K562 (cell line): Measurements from ENCODE around the gene PRAC1. TPM values are rescaled to one million over a fixed set of nuclear protein-coding genes. Genes with fewer than 3 reads are reported as not detected.

Experiments used
- ATAC-seq: fragments of 200-7000 bp; cut with Tn5 transposase; 3 replicates; pipeline ENCODE4 v1.9.1; 2020; ENCODE audit warnings: moderate library complexity
- BruUV-seq: library from RNA; stranded (reverse); fragments of 400-500 nt; replicated peaks from 2 replicates; lab custom pipeline; 2021; lab: Mats Ljungman, UMichigan
- CTCF ChIA-PET: fragments of 300-600 bp; formaldehyde crosslinking; extraction: SDS; loops from one replicate; lab custom pipeline; 2021; ENCODE audit warnings: low intra/inter-chr PET ratio; lab: Yijun Ruan, JAX
- POLR2A ChIA-PET: fragments of 300-600, 350-650 bp; sonication (Branson Sonifier 250); formaldehyde crosslinking; extraction: SDS; loops from one replicate; lab custom pipeline; 2021; ENCODE audit warnings: antibody characterized with exemption, inconsistent platforms; lab: Yijun Ruan, JAX
- DNase-seq, 4 experiments: peaks; one replicate each; pipeline versions ENCODE4 v3.0.0 to v3.0.0-alpha.2; 2011 to 2018; ENCODE audit warnings: low spot score in 3 of 4, mixed read lengths in 3 of 4; ENCODE audit errors: extremely low read depth in 1 of 4
- FAIRE-seq: peaks from 2 replicates; lab custom pipeline; 2011; peaks lifted over from hg19 to GRCh38; lab: Jason Lieb, UNC
- H2AFZ ChIP-seq: 2 replicates; pipeline ENCODE4 v1.6.0; 2011; ENCODE audit warnings: low read depth, low read length, control low read depth, inconsistent platforms
- H3K27ac ChIP-seq: fragments of 200-600 bp; 3 replicates; pipeline ENCODE4 v1.8.0; 2011; ENCODE audit warnings: low read depth, mild to moderate bottlenecking, control low read depth, inconsistent platforms, low read length, moderate library complexity, mixed read lengths; ENCODE audit errors: extremely low read depth
- H3K27me3 ChIP-seq, 2 experiments: fragments of 300-600 bp in 1 of 2; 2 replicates in 1 of 2; 3 replicates in 1 of 2; pipeline versions ENCODE4 v1.6.0 to v1.8.0; 2011; ENCODE audit warnings: inconsistent platforms in 2 of 2, low read length in 2 of 2, mild to moderate bottlenecking in 1 of 2, mixed read lengths in 1 of 2, moderate library complexity in 1 of 2; ENCODE audit not compliant: control insufficient read depth in 2 of 2, insufficient read depth in 2 of 2
- H3K36me3 ChIP-seq: fragments of 300-600 bp; 3 replicates; pipeline ENCODE4 v1.8.0; 2011; ENCODE audit warnings: mild to moderate bottlenecking, low read length, inconsistent platforms; ENCODE audit not compliant: control insufficient read depth, insufficient read depth
- H3K4me1 ChIP-seq, 2 experiments: fragments of 200-600 bp in 1 of 2; replicated peaks in 1 of 2; 2 replicates in 1 of 2; 3 replicates in 1 of 2; pipeline versions ENCODE4 v1.5.1 to v1.8.0; 2011; ENCODE audit warnings: inconsistent platforms in 2 of 2, low read length in 2 of 2, mild to moderate bottlenecking in 1 of 2, mixed read lengths in 1 of 2, moderate library complexity in 1 of 2; ENCODE audit not compliant: control insufficient read depth in 2 of 2, insufficient read depth in 2 of 2
- H3K4me2 ChIP-seq: 2 replicates; pipeline ENCODE4 v1.6.1; 2011; ENCODE audit warnings: low read length, control low read depth, inconsistent platforms, mixed read lengths; ENCODE audit not compliant: insufficient read depth
- H3K4me3 ChIP-seq: fragments of 200-600 bp; sonication (generic), shearing (Covaris generic); 2 replicates; pipeline ENCODE4 v1.5.1; 2016; ENCODE audit warnings: control low read depth, inconsistent platforms
- H3K79me2 ChIP-seq: fragments of 200-600 bp; 3 replicates; pipeline ENCODE4 v1.8.0; 2011; ENCODE audit warnings: low read length, inconsistent platforms; ENCODE audit not compliant: control insufficient read depth, insufficient read depth
- H3K9ac ChIP-seq, 2 experiments: 2 replicates each; pipeline versions ENCODE4 v1.6.0 to v1.6.1; 2011; ENCODE audit warnings: low read depth in 2 of 2, low read length in 2 of 2, control low read depth in 1 of 2, inconsistent platforms in 1 of 2, mild to moderate bottlenecking in 1 of 2, mixed read lengths in 1 of 2; ENCODE audit not compliant: insufficient read depth in 1 of 2
- H3K9me1 ChIP-seq: one replicate; pipeline ENCODE4 v1.6.0; 2011; ENCODE audit warnings: inconsistent platforms, mild to moderate bottlenecking, low read length, moderate library complexity; ENCODE audit not compliant: control insufficient read depth, insufficient read depth
- H3K9me3 ChIP-seq: replicated peaks from 2 replicates; pipeline ENCODE4 v1.5.1; 2011; ENCODE audit warnings: low read depth, low read length, inconsistent platforms; ENCODE audit not compliant: control insufficient read depth, insufficient read depth
- H4K20me1 ChIP-seq: replicated peaks from 2 replicates; pipeline ENCODE4 v1.6.1; 2011; ENCODE audit warnings: low read length, inconsistent platforms, mixed read lengths; ENCODE audit not compliant: control insufficient read depth, insufficient read depth
- BRF1 ChIP-seq: IDR thresholded peaks from 3 replicates; pipeline ENCODE4 v1.6.1; 2011; ENCODE audit warnings: borderline replicate concordance, mild to moderate bottlenecking; ENCODE audit not compliant: insufficient read length; ENCODE audit errors: extremely low read depth
- CUX1 ChIP-seq: fragments of 200-800 bp; sonication (Bioruptor generic); IDR thresholded peaks from 2 replicates; pipeline ENCODE4 v1.6.1; 2016; ENCODE audit warnings: missing genetic modification characterization, missing compliant biosample characterization
- ELF1 ChIP-seq: fragments of 200-800 bp; sonication (Bioruptor generic); IDR thresholded peaks from 2 replicates; pipeline ENCODE4 v1.6.1; 2016; ENCODE audit warnings: missing genetic modification characterization, missing compliant biosample characterization
- EP300 ChIP-seq: IDR thresholded peaks from 2 replicates; pipeline ENCODE4 v1.6.1; 2012; ENCODE audit warnings: low read length, improper control_type of control experiment
- HLTF ChIP-seq: fragments of 450-650 bp; IDR thresholded peaks from 2 replicates; pipeline ENCODE4 v1.6.1; 2016
- IRF2 ChIP-seq: sonication (generic); formaldehyde crosslinking; IDR thresholded peaks from 2 replicates; pipeline ENCODE4 v1.8.1; 2022; ENCODE audit warnings: mild to moderate bottlenecking, missing genetic modification reagents
- MCM3 ChIP-seq: fragments of 450-650 bp; IDR thresholded peaks from 2 replicates; pipeline ENCODE4 v1.6.1; 2016
- MEIS2 ChIP-seq: fragments of 450-650 bp; IDR thresholded peaks from 2 replicates; pipeline ENCODE4 v1.6.1; 2014; ENCODE audit warnings: mild to moderate bottlenecking; ENCODE audit not compliant: partially characterized antibody
- MYC ChIP-seq, 2 experiments: fragments of 250-450 bp in 1 of 2; sonication (Bioruptor Pico) in 1 of 2; IDR thresholded peaks; 2 replicates each; pipeline versions ENCODE4 v1.5.1 to v1.6.1; 2012 to 2021; ENCODE audit warnings: low read depth in 2 of 2, borderline replicate concordance in 1 of 2, improper control_type of control experiment in 1 of 2, low read length in 1 of 2, mild to moderate bottlenecking in 1 of 2, moderate library complexity in 1 of 2
- PHB ChIP-seq: fragments of 250-450 bp; sonication (Bioruptor Pico); IDR thresholded peaks from 2 replicates; pipeline ENCODE4 v1.5.0; 2021
- TBP ChIP-seq: optimal IDR thresholded peaks from 2 replicates; pipeline ENCODE3; 2011; ENCODE audit warnings: low read depth, low read length, improper control_type of control experiment
- TCF15 ChIP-seq: fragments of 250-450 bp; sonication (Bioruptor Pico); IDR thresholded peaks from 2 replicates; pipeline ENCODE4 v1.8.0; 2022; ENCODE audit warnings: moderate library complexity, mild to moderate bottlenecking, inconsistent platforms
- WGBS: fragments of 100-300 bp; shearing (Covaris generic); methylation state at CpG from one replicate; pipeline ENCODE4 v1.1.6; 2016; ENCODE audit warnings: low coverage, mixed read lengths; ENCODE audit not compliant: insufficient coverage; ENCODE audit errors: missing lambda C conversion rate; 5-methylcytosine and 5-hydroxymethylcytosine counted together
- in situ Hi-C: fragments of 300-500 bp; cut with MboI; formaldehyde crosslinking; loops from 4 replicates; pipeline ENCODE4 v1.15.0; 2018; ENCODE audit warnings: inconsistent platforms, mixed read lengths
- intact Hi-C: fragments of 100-400 bp; cut with micrococcal nuclease; formaldehyde crosslinking; loops from 2 replicates; pipeline ENCODE4 v1.14.2; 2022
- polyA plus RNA-seq, 8 experiments: library from polyadenylated mRNA; depleted of rRNA in 4 of 8; stranded (reverse) in 5 of 8; unstranded in 3 of 8; fragments of >200 nt; fragmentation: Nextera tagmentation in 2 of 8; fragmentation: Illumina TruSeq in 1 of 8; extraction: Ambion mirVana in 2 of 8; extraction: Trizol in 1 of 8; gene quantifications; 2 replicates each; pipeline versions ENCODE4 v1.2.1 to v1.2.3, GENCODE V29; 2011 to 2014; ENCODE audit warnings: inconsistent platforms in 1 of 8, missing spikeins in 1 of 8
- total RNA-seq, 7 experiments: library from RNA; depleted of rRNA in 6 of 7; stranded (reverse); fragments of >200 nt in 6 of 7; fragmentation: Illumina TruSeq in 2 of 7; extraction: Trizol in 2 of 7; gene quantifications; 2 replicates each; pipeline versions ENCODE4 v1.2.1 to v1.2.3, GENCODE V29; 2011 to 2021; ENCODE audit warnings: low replicate concordance in 1 of 7
- TF ChIP-seq, protein P1 (sequence below): fragments of 450-650 bp; IDR thresholded peaks from 2 replicates; pipeline ENCODE4 v1.6.1; 2014; ENCODE audit warnings: low read depth, mild to moderate bottlenecking, moderate library complexity, borderline replicate concordance
- TF ChIP-seq, protein P2 (sequence below): sonication (generic); formaldehyde crosslinking; IDR thresholded peaks from 2 replicates; pipeline ENCODE4 v1.8.0; 2022; ENCODE audit warnings: missing genetic modification reagents, mild to moderate bottlenecking, borderline replicate concordance

The PRAC1 gene
- total and polyA plus RNA-seq, 9 of the 15 experiments (the other 6 are each of a cell fraction or from before 2014, with no cell fraction given), result not detected

- Histone ChIP-seq H3K27ac (no peak overlapping the region), H3K36me3 (no peaks in the 10 kb centered on the region), H3K4me3 (no peak overlapping the region), H3K27me3 (peaks cover 54 to 73% of the 10 kb centered on the region in 2 experiments), H3K79me2 (no peaks in the 10 kb centered on the region), H3K9me1 (no peaks in the 10 kb centered on the region), H2AFZ (no peak overlapping the region), H3K9ac (no peak overlapping the region), H3K4me2 (no peak overlapping the region), H3K4me1 (peaks cover 0 to 14% of the 10 kb centered on the region in 2 experiments; a peak in 3 of 5 replicates), H3K9me3 (no peaks in the 10 kb centered on the region), H4K20me1 (no peaks in the 10 kb centered on the region; the same call in none of the 2 replicates)
- DNase-seq (no peak), ATAC-seq (no peak), FAIRE-seq (no peak)
- POLR2A ChIA-PET, result interaction anchor here (0.5 to 1.0 kb wide), 3 partner anchors 26 to 523 kb away, joined by 3 read pairs; no protein-coding TSS in a partner anchor
- intact Hi-C loops, result no loop called here
- BruUV-seq, result no TSS peak
- WGBS, result 2% methylated on average over 7 of the region's 7 CpGs
- in situ Hi-C loops, result no loop called here
- CTCF ChIA-PET, result no interaction called here
- TF ChIP-seq CUX1 (CRISPR knock-in tag) (no peak), MCM3 (no peak), PHB (no peak), MEIS2 (no peak), TBP (no peak), IRF2 (CRISPR knock-in tag) (no peak), HLTF (no peak), MYC (IDR thresholded peaks at IDR 0.05; ENCODE audit: low read depth, low read length) (no peak), MYC (CRISPR knock-in tag; IDR thresholded peaks at IDR 0.05; ENCODE audit: borderline replicate concordance, low read depth) (no peak), EP300 (no peak), BRF1 (no peak), TCF15 (no peak), ELF1 (tag) (no peak)
- TF ChIP-seq, protein P1, sequence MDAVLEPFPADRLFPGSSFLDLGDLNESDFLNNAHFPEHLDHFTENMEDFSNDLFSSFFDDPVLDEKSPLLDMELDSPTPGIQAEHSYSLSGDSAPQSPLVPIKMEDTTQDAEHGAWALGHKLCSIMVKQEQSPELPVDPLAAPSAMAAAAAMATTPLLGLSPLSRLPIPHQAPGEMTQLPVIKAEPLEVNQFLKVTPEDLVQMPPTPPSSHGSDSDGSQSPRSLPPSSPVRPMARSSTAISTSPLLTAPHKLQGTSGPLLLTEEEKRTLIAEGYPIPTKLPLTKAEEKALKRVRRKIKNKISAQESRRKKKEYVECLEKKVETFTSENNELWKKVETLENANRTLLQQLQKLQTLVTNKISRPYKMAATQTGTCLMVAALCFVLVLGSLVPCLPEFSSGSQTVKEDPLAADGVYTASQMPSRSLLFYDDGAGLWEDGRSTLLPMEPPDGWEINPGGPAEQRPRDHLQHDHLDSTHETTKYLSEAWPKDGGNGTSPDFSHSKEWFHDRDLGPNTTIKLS, result no peak
- TF ChIP-seq, protein P2, sequence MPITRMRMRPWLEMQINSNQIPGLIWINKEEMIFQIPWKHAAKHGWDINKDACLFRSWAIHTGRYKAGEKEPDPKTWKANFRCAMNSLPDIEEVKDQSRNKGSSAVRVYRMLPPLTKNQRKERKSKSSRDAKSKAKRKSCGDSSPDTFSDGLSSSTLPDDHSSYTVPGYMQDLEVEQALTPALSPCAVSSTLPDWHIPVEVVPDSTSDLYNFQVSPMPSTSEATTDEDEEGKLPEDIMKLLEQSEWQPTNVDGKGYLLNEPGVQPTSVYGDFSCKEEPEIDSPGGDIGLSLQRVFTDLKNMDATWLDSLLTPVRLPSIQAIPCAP (CRISPR knock-in tag), result no peak
Observed at GRCh38 chr17:48735062-48735351, 12.7 kb upstream of the PRAC1 start.
